HepG2 (cell line): ENCODE measurements around the gene TM2D3. TPM values are rescaled to one million over a fixed set of nuclear protein-coding genes. Genes with fewer than 3 reads are reported as not detected.

ENCODE experiments used
- DBP ChIP-seq: sonication (generic); formaldehyde crosslinking; IDR thresholded peaks from 2 replicates; pipeline ENCODE4 v1.4.0; 2020; ENCODE audit warnings: missing genetic modification reagents; ENCODE audit errors: not compliant biosample characterization
- MYC ChIP-seq: sonication (generic); formaldehyde crosslinking; IDR thresholded peaks from 2 replicates; pipeline ENCODE4 v1.9.0; 2021; ENCODE audit warnings: missing genetic modification reagents, borderline replicate concordance
- PAXIP1 ChIP-seq: sonication (generic); formaldehyde crosslinking; conservative IDR thresholded peaks from 2 replicates; pipeline ENCODE4 v1.4.0; 2020; ENCODE audit warnings: mild to moderate bottlenecking, missing genetic modification reagents, moderate library complexity
- SP1 ChIP-seq, 2 experiments: fragments of 450-650 bp in 1 of 2; sonication (generic) in 1 of 2; formaldehyde crosslinking in 1 of 2; IDR thresholded peaks; 2 replicates each; pipeline versions ENCODE4 v1.4.0 to v1.6.1; 2016 to 2020; ENCODE audit warnings: missing genetic modification reagents in 1 of 2
- SRSF1 ChIP-seq: fragments of 200-400 bp; formaldehyde crosslinking; optimal IDR thresholded peaks from 2 replicates; pipeline ENCODE3; 2017; ENCODE audit warnings: mild to moderate bottlenecking, low read depth, low read length, moderate library complexity
- TFE3 ChIP-seq: IDR thresholded peaks from 2 replicates; pipeline ENCODE4 v1.6.1; 2016
- ZBTB44 ChIP-seq: sonication (generic); formaldehyde crosslinking; IDR thresholded peaks from 2 replicates; pipeline ENCODE4 v1.4.0; 2020; ENCODE audit warnings: missing genetic modification reagents
- ZNF616 ChIP-seq: sonication (generic); formaldehyde crosslinking; IDR thresholded peaks from 2 replicates; pipeline ENCODE4 v1.5.0; 2020; ENCODE audit warnings: low read depth, mild to moderate bottlenecking, missing genetic modification reagents
- ZNF704 ChIP-seq: sonication (generic); formaldehyde crosslinking; IDR thresholded peaks from 2 replicates; pipeline ENCODE4 v1.8.1; 2023; ENCODE audit warnings: mild to moderate bottlenecking, inconsistent platforms, moderate library complexity, missing genetic modification reagents, borderline replicate concordance
- polyA plus RNA-seq, 8 experiments: library from polyadenylated mRNA; depleted of rRNA in 3 of 8; stranded (reverse) in 7 of 8; unstranded in 1 of 8; fragments of >200 nt; fragmentation: Illumina TruSeq in 4 of 8; extraction: Trizol in 4 of 8; gene quantifications; 2 replicates each; pipeline versions ENCODE4 v1.2.1 to v1.2.3, GENCODE V29; 2011 to 2016; ENCODE audit warnings: low read depth in 4 of 8, missing spikeins in 1 of 8, mixed read lengths in 1 of 8; ENCODE audit not compliant: insufficient read depth in 1 of 8
- total RNA-seq, 5 experiments: library from RNA; depleted of rRNA; stranded (reverse); fragments of >200 nt; fragmentation: Illumina TruSeq; extraction: Trizol; gene quantifications; 2 replicates each; pipeline ENCODE4 v1.2.3, GENCODE V29; 2016; ENCODE audit warnings: low read depth in 1 of 5

Gene TM2D3
- total and polyA plus RNA-seq, 2 of the 13 experiments (the other 11 are each of a cell fraction or from before 2014, with no cell fraction given) = 31.1 to 72.7 TPM

GRCh38 chr15:101615986-101616848 is 36.0 kb downstream of the TM2D3 start (continued):
- TF ChIP-seq SRSF1 = no peak
- no peak for TF ChIP-seq ZBTB44
- no peak for TF ChIP-seq SP1 (IDR thresholded peaks at IDR 0.05)
- peak; percentile 67 for TF ChIP-seq SP1 (CRISPR knock-in tag; IDR thresholded peaks at IDR 0.05)
- peak; percentile 58; the same call in 1 of the 2 replicates for TF ChIP-seq TFE3 (CRISPR knock-in tag)
- no peak for TF ChIP-seq DBP (CRISPR knock-in tag)
- TF ChIP-seq ZNF704 = no peak
- TF ChIP-seq MYC (CRISPR knock-in tag) = peak; percentile 59; the same call in 1 of the 2 replicates
- TF ChIP-seq ZNF616 (CRISPR knock-in tag) = no peak
- TF ChIP-seq PAXIP1 = peak; percentile 84
